Measurements from ENCODE around the gene CACNA2D3. TPM values are rescaled to one million over a fixed set of nuclear protein-coding genes. Genes with fewer than 3 reads are reported as not detected.

The CACNA2D3 gene
- total and polyA plus RNA-seq, 4 donors: 0.06 to 0.37 (median 0.08) TPM; not detected in 1

GRCh38 chr3:54313418-54313817, 191.1 kb downstream of the CACNA2D3 start:
- no peaks in the 10 kb centered on the region for H3K9me3 ChIP-seq (ENCODE audit: control insufficient read depth in 4 of 4, low read length in 3 of 4)
- H3K27me3 ChIP-seq (ENCODE audit: control insufficient read depth in 4 of 4, insufficient read depth in 4 of 4, low read length in 3 of 4): no peaks in the 10 kb centered on the region
- peaks cover 0 to 6% (median 0%) of the 10 kb centered on the region in 4 donors for H3K4me1 ChIP-seq (ENCODE audit: control insufficient read depth in 4 of 4, insufficient read depth in 4 of 4, low read length in 3 of 4)
- no peak for DNase-seq (ENCODE audit: low spot score)
- TF ChIP-seq HNF4G (IDR thresholded peaks at IDR 0.05) (no peak), CTCF (IDR thresholded peaks at IDR 0.05; ENCODE audit: low read depth, low read length, missing input control) (no peak), SP1 (IDR thresholded peaks at IDR 0.05) (no peak), MAX (IDR thresholded peaks at IDR 0.05) (no peak), YY1 (IDR thresholded peaks at IDR 0.05) (no peak), ATF3 (IDR thresholded peaks at IDR 0.05) (no peak), REST (IDR thresholded peaks at IDR 0.05) (no peak), EGR1 (IDR thresholded peaks at IDR 0.05; ENCODE audit: low read depth in 2 of 2) (no peak), JUND (IDR thresholded peaks at IDR 0.05) (no peak), ZBTB33 (IDR thresholded peaks at IDR 0.05) (no peak), HNF4A (conservative IDR thresholded peaks at IDR 0.05) (no peak)
- WGBS: 88% methylated on average over 5 of the region's 5 CpGs
- H3K27ac ChIP-seq (ENCODE audit: low read depth in 1 of 2, low read length in 2 of 2): no peak overlapping the region
- no peak overlapping the region for H3K9ac ChIP-seq (ENCODE audit: low read depth in 1 of 2, low read length in 2 of 2)
- no peak overlapping the region for H3K4me3 ChIP-seq (ENCODE audit: low read depth in 1 of 3, low read length in 3 of 3)
- H3K36me3 ChIP-seq (ENCODE audit: control insufficient read depth in 4 of 4, insufficient read depth in 3 of 4, low read depth in 1 of 4, low read length in 3 of 4): no peaks in the 10 kb centered on the region

GRCh38 chr3:54321520-54321919, 199.2 kb downstream of the CACNA2D3 start:
- no peaks in the 10 kb centered on the region for H3K36me3 ChIP-seq (ENCODE audit: control insufficient read depth in 4 of 4, insufficient read depth in 3 of 4, low read depth in 1 of 4, low read length in 3 of 4)
- H3K9ac ChIP-seq (ENCODE audit: low read depth in 1 of 2, low read length in 2 of 2): no peak overlapping the region
- no peaks in the 10 kb centered on the region for H3K27me3 ChIP-seq (ENCODE audit: control insufficient read depth in 4 of 4, insufficient read depth in 4 of 4, low read length in 3 of 4)
- H3K9me3 ChIP-seq (ENCODE audit: control insufficient read depth in 4 of 4, low read length in 3 of 4): no peaks in the 10 kb centered on the region
- no peak overlapping the region for H3K27ac ChIP-seq (ENCODE audit: low read depth in 1 of 2, low read length in 2 of 2)
- H3K4me1 ChIP-seq (ENCODE audit: control insufficient read depth in 4 of 4, insufficient read depth in 4 of 4, low read length in 3 of 4): peaks cover 5 to 17% (median 16%) of the 10 kb centered on the region in 4 donors
- DNase-seq (ENCODE audit: low spot score): no peak
- H3K4me3 ChIP-seq (ENCODE audit: low read depth in 1 of 3, low read length in 3 of 3): no peak overlapping the region
- 65% methylated on average over 5 of the region's 5 CpGs for WGBS
- TF ChIP-seq FOXA2 (IDR thresholded peaks at IDR 0.05) (no peak), EGR1 (IDR thresholded peaks at IDR 0.05; ENCODE audit: low read depth in 2 of 2) (no peak), GABPA (IDR thresholded peaks at IDR 0.05 in 1 of 2, conservative IDR thresholded peaks at IDR 0.05 in 1 of 2) (no peak), CTCF (IDR thresholded peaks at IDR 0.05; ENCODE audit: low read depth, low read length, missing input control) (no peak), TAF1 (conservative IDR thresholded peaks at IDR 0.05) (no peak), YY1 (IDR thresholded peaks at IDR 0.05) (no peak), REST (IDR thresholded peaks at IDR 0.05) (no peak), RXRA (IDR thresholded peaks at IDR 0.05) (no peak)
